Measurements from ENCODE around the gene OTOGL.

Gene OTOGL

DNA sequence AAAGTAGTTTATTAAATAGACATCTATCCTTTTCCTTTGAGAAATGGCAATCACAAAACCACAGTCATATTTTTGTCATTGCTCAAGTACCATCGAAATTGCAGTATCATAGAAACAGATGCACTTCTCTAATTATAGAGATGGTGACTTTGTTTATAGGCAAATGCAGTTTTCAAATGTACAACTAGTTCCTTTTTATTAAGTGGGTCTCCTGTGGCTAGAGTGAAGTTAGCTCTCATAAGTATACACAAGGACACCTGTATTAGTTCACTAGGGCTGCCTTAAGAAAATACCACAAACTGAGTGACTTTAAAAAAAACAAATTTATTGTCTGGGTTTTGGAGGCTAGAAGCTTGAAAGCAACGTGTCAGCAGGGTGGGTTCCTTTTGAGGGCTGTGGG, 62.8 kb downstream of the OTOGL start:
- no peak overlapping the region for H3K4ac ChIP-seq (ENCODE audit: low read depth, low read length)
- H2BK5ac ChIP-seq (ENCODE audit: low read depth, low read length, poor library complexity): no peak overlapping the region
- no peak overlapping the region for H4K8ac ChIP-seq (ENCODE audit: low read depth, low read length)
- H3K79me1 ChIP-seq (ENCODE audit: low read length): no peaks in the 10 kb centered on the region
- H3K79me2 ChIP-seq (ENCODE audit: control insufficient read depth, insufficient read depth, low read length, poor library complexity): no peaks in the 10 kb centered on the region
- H3K18ac ChIP-seq (ENCODE audit: low read length): no peak overlapping the region
- H4K91ac ChIP-seq (ENCODE audit: low read depth, low read length): no peak overlapping the region
- no peak overlapping the region for H2AFZ ChIP-seq (ENCODE audit: insufficient read depth, low read length, poor library complexity)
- no peak overlapping the region for H2AK5ac ChIP-seq (ENCODE audit: low read length)
- no peaks in the 10 kb centered on the region for H3K36me3 ChIP-seq (ENCODE audit: control insufficient read depth in 1 of 2, insufficient read depth in 2 of 2, low read length in 2 of 2)
- no peak overlapping the region for H3K27ac ChIP-seq (ENCODE audit: low read depth, low read length)
- H3K4me1 ChIP-seq (ENCODE audit: control insufficient read depth in 1 of 2, insufficient read depth in 2 of 2, low read length in 2 of 2): peaks cover 0 to 2% of the 10 kb centered on the region in 2 experiments
- DNase-seq: no peak
- no peak overlapping the region for H4K12ac ChIP-seq (ENCODE audit: low read depth, low read length)
- H3K4me3 ChIP-seq (ENCODE audit: low read depth, low read length): no peak overlapping the region
- H3K9ac ChIP-seq (ENCODE audit: low read length): no peak overlapping the region
- no peaks in the 10 kb centered on the region for H3K27me3 ChIP-seq (ENCODE audit: insufficient read depth, low read length)
- H3K4me2 ChIP-seq (ENCODE audit: low read length): no peak overlapping the region
- no peak overlapping the region for H3K23ac ChIP-seq (ENCODE audit: low read length)
- no peak overlapping the region for H3K14ac ChIP-seq (ENCODE audit: low read length)
- no CpG with 5 or more reads among the region's 2 CpGs for WGBS (ENCODE audit: extremely low coverage, insufficient coverage, insufficient read length)
- H2BK12ac ChIP-seq (ENCODE audit: low read length): no peak overlapping the region
- H3K9me3 ChIP-seq (ENCODE audit: insufficient read depth, low read depth, low read length): no peaks in the 10 kb centered on the region
- no peak overlapping the region for H2BK120ac ChIP-seq (ENCODE audit: insufficient read depth, low read length, poor library complexity)

GRCh38 chr12:80165746-80166145, 66.4 kb downstream of the OTOGL start:
- Histone ChIP-seq H4K12ac (ENCODE audit: low read depth, low read length) (no peak overlapping the region), H3K36me3 (ENCODE audit: control insufficient read depth in 1 of 2, insufficient read depth in 2 of 2, low read length in 2 of 2) (no peaks in the 10 kb centered on the region), H3K27ac (ENCODE audit: low read depth, low read length) (no peak overlapping the region), H2BK120ac (ENCODE audit: insufficient read depth, low read length, poor library complexity) (no peak overlapping the region), H2BK12ac (ENCODE audit: low read length) (no peak overlapping the region), H3K4me1 (ENCODE audit: control insufficient read depth in 1 of 2, insufficient read depth in 2 of 2, low read length in 2 of 2) (peaks cover 0 to 2% of the 10 kb centered on the region in 2 experiments), H3K23ac (ENCODE audit: low read length) (no peak overlapping the region), H4K8ac (ENCODE audit: low read depth, low read length) (no peak overlapping the region), H3K79me2 (ENCODE audit: control insufficient read depth, insufficient read depth, low read length, poor library complexity) (no peaks in the 10 kb centered on the region), H3K14ac (ENCODE audit: low read length) (no peak overlapping the region), H3K79me1 (ENCODE audit: low read length) (no peaks in the 10 kb centered on the region), H3K4me3 (ENCODE audit: low read depth, low read length) (no peak overlapping the region), H3K4ac (ENCODE audit: low read depth, low read length) (no peak overlapping the region), H3K27me3 (ENCODE audit: insufficient read depth, low read length) (no peaks in the 10 kb centered on the region), H3K4me2 (ENCODE audit: low read length) (no peak overlapping the region), H4K91ac (ENCODE audit: low read depth, low read length) (no peak overlapping the region), H2BK5ac (ENCODE audit: low read depth, low read length, poor library complexity) (no peak overlapping the region), H3K18ac (ENCODE audit: low read length) (no peak overlapping the region), H2AFZ (ENCODE audit: insufficient read depth, low read length, poor library complexity) (no peak overlapping the region), H2AK5ac (ENCODE audit: low read length) (no peak overlapping the region), H3K9me3 (ENCODE audit: insufficient read depth, low read depth, low read length) (no peaks in the 10 kb centered on the region), H3K9ac (ENCODE audit: low read length) (no peak overlapping the region)
- DNase-seq: no peak

DNA sequence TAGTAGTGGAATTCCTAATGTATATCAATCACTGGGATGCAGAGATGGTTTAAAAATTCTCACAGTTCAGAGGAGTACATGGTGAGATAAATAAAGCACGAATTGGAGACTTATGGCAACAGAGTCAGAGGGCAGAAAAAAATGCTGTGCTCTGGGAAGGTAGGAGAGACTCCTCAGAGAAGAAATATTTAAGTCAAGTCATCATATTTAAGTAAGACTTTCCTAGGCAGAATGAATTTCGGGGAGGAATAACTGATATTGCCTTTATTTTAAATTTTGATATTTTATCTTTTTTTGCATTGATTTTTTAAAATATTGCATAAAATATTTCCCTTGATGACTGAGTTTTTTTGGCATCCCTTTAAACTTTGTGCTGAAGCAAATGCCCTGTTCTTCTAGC, 67.4 kb downstream of the OTOGL start:
- no peaks in the 10 kb centered on the region for H3K79me1 ChIP-seq (ENCODE audit: low read length)
- H2BK12ac ChIP-seq (ENCODE audit: low read length): no peak overlapping the region
- no peak overlapping the region for H4K12ac ChIP-seq (ENCODE audit: low read depth, low read length)
- H3K79me2 ChIP-seq (ENCODE audit: control insufficient read depth, insufficient read depth, low read length, poor library complexity): no peaks in the 10 kb centered on the region
- H3K23ac ChIP-seq (ENCODE audit: low read length): no peak overlapping the region
- H3K18ac ChIP-seq (ENCODE audit: low read length): no peak overlapping the region
- H3K27me3 ChIP-seq (ENCODE audit: insufficient read depth, low read length): no peaks in the 10 kb centered on the region
- H2AFZ ChIP-seq (ENCODE audit: insufficient read depth, low read length, poor library complexity): no peak overlapping the region
- no peak overlapping the region for H3K4me2 ChIP-seq (ENCODE audit: low read length)
- H4K8ac ChIP-seq (ENCODE audit: low read depth, low read length): no peak overlapping the region
- no peak overlapping the region for H2AK5ac ChIP-seq (ENCODE audit: low read length)
- no peak overlapping the region for H2BK5ac ChIP-seq (ENCODE audit: low read depth, low read length, poor library complexity)
- H4K91ac ChIP-seq (ENCODE audit: low read depth, low read length): no peak overlapping the region
- no peak overlapping the region for H3K14ac ChIP-seq (ENCODE audit: low read length)
- no peak for DNase-seq
- WGBS (ENCODE audit: extremely low coverage, insufficient coverage, insufficient read length): no CpG with 5 or more reads among the region's 2 CpGs
- no peak overlapping the region for H3K4me3 ChIP-seq (ENCODE audit: low read depth, low read length)
- no peak overlapping the region for H3K9ac ChIP-seq (ENCODE audit: low read length)
- H3K4ac ChIP-seq (ENCODE audit: low read depth, low read length): no peak overlapping the region
- no peaks in the 10 kb centered on the region for H3K36me3 ChIP-seq (ENCODE audit: control insufficient read depth in 1 of 2, insufficient read depth in 2 of 2, low read length in 2 of 2)
- H3K9me3 ChIP-seq (ENCODE audit: insufficient read depth, low read depth, low read length): no peaks in the 10 kb centered on the region
- H3K4me1 ChIP-seq (ENCODE audit: control insufficient read depth in 1 of 2, insufficient read depth in 2 of 2, low read length in 2 of 2): peaks cover 0 to 2% of the 10 kb centered on the region in 2 experiments
- no peak overlapping the region for H3K27ac ChIP-seq (ENCODE audit: low read depth, low read length)
- no peak overlapping the region for H2BK120ac ChIP-seq (ENCODE audit: insufficient read depth, low read length, poor library complexity)

DNA sequence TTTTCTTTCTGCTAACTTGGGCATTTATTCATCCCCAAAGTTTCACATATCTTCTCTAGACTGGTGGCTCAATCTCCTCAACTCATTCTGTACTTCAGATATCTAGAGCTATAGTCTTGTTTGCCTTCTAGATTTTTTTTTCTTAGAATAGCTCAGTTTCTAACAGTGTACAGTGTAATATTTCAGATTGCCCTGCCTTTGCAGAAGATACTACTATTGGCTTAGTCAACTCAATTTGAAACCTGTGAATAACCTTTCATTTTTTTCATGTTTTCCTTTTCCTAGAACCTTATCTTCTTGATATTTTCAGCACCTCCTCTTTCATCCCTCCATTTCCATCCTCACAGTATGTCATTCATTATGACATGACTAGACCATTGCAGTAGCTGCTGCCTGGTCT, 69.6 kb downstream of the OTOGL start:
- Histone ChIP-seq H4K91ac (ENCODE audit: low read depth, low read length) (no peak overlapping the region), H4K12ac (ENCODE audit: low read depth, low read length) (no peak overlapping the region), H3K14ac (ENCODE audit: low read length) (no peak overlapping the region), H3K9me3 (ENCODE audit: insufficient read depth, low read depth, low read length) (no peaks in the 10 kb centered on the region), H3K18ac (ENCODE audit: low read length) (no peak overlapping the region), H2BK120ac (ENCODE audit: insufficient read depth, low read length, poor library complexity) (no peak overlapping the region), H3K27me3 (ENCODE audit: insufficient read depth, low read length) (no peaks in the 10 kb centered on the region), H3K23ac (ENCODE audit: low read length) (no peak overlapping the region), H3K36me3 (ENCODE audit: control insufficient read depth in 1 of 2, insufficient read depth in 2 of 2, low read length in 2 of 2) (no peaks in the 10 kb centered on the region), H3K79me1 (ENCODE audit: low read length) (no peaks in the 10 kb centered on the region), H3K9ac (ENCODE audit: low read length) (no peak overlapping the region), H3K4ac (ENCODE audit: low read depth, low read length) (no peak overlapping the region), H2AK5ac (ENCODE audit: low read length) (no peak overlapping the region), H3K79me2 (ENCODE audit: control insufficient read depth, insufficient read depth, low read length, poor library complexity) (no peaks in the 10 kb centered on the region), H3K27ac (ENCODE audit: low read depth, low read length) (no peak overlapping the region), H2BK5ac (ENCODE audit: low read depth, low read length, poor library complexity) (no peak overlapping the region), H3K4me2 (ENCODE audit: low read length) (no peak overlapping the region), H2BK12ac (ENCODE audit: low read length) (no peak overlapping the region), H3K4me3 (ENCODE audit: low read depth, low read length) (no peak overlapping the region), H4K8ac (ENCODE audit: low read depth, low read length) (no peak overlapping the region), H2AFZ (ENCODE audit: insufficient read depth, low read length, poor library complexity) (no peak overlapping the region), H3K4me1 (ENCODE audit: control insufficient read depth in 1 of 2, insufficient read depth in 2 of 2, low read length in 2 of 2) (peaks cover 0 to 2% of the 10 kb centered on the region in 2 experiments)
- no peak for DNase-seq

DNA sequence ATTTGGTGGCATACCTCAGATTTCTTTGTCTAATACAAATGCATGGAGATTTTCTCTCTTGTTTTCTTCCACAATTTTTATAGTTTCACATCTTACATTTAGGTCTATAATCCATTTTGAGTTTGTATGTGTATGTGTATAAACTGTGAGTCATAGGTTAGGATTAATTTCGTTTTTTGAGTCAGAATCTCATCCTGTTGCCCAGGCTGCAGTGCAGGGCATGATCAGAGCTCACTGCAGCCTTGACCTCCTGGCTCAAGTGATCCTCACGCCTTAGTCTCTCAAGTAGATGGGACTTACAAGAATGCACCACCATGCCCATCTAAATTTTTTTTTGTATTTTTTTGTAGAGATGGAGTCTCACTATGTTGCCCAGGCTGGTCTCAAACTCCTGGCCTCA, 71.6 kb downstream of the OTOGL start:
- Histone ChIP-seq H2AK5ac (ENCODE audit: low read length) (no peak overlapping the region), H3K79me1 (ENCODE audit: low read length) (no peaks in the 10 kb centered on the region), H4K12ac (ENCODE audit: low read depth, low read length) (peak overlapping the region; percentile 43), H3K27ac (ENCODE audit: low read depth, low read length) (no peak overlapping the region), H3K4me3 (ENCODE audit: low read depth, low read length) (no peak overlapping the region), H3K18ac (ENCODE audit: low read length) (no peak overlapping the region), H4K8ac (ENCODE audit: low read depth, low read length) (no peak overlapping the region), H3K14ac (ENCODE audit: low read length) (no peak overlapping the region), H3K23ac (ENCODE audit: low read length) (no peak overlapping the region), H3K79me2 (ENCODE audit: control insufficient read depth, insufficient read depth, low read length, poor library complexity) (no peaks in the 10 kb centered on the region), H3K4ac (ENCODE audit: low read depth, low read length) (no peak overlapping the region), H2BK12ac (ENCODE audit: low read length) (no peak overlapping the region), H3K9ac (ENCODE audit: low read length) (no peak overlapping the region), H3K27me3 (ENCODE audit: insufficient read depth, low read length) (no peaks in the 10 kb centered on the region), H2BK120ac (ENCODE audit: insufficient read depth, low read length, poor library complexity) (no peak overlapping the region), H4K91ac (ENCODE audit: low read depth, low read length) (no peak overlapping the region), H3K4me2 (ENCODE audit: low read length) (no peak overlapping the region), H3K9me3 (ENCODE audit: insufficient read depth, low read depth, low read length) (no peaks in the 10 kb centered on the region), H3K36me3 (ENCODE audit: control insufficient read depth in 1 of 2, insufficient read depth in 2 of 2, low read length in 2 of 2) (no peaks in the 10 kb centered on the region), H2AFZ (ENCODE audit: insufficient read depth, low read length, poor library complexity) (no peak overlapping the region), H3K4me1 (ENCODE audit: control insufficient read depth in 1 of 2, insufficient read depth in 2 of 2, low read length in 2 of 2) (no peaks in the 10 kb centered on the region), H2BK5ac (ENCODE audit: low read depth, low read length, poor library complexity) (no peak overlapping the region)
- DNase-seq: no peak
- no CpG with 5 or more reads among the region's 2 CpGs for WGBS (ENCODE audit: extremely low coverage, insufficient coverage, insufficient read length)

Measured in trophoblast cell (in vitro differentiated cells and primary cell).